Mesothelial cell of epicardium (in vitro differentiated cells): Measurements from ENCODE around the gene LRRC42. TPM values are rescaled to one million over a fixed set of nuclear protein-coding genes. Genes with fewer than 3 reads are reported as not detected.

Experiments
- DNase-seq, 2 experiments: peaks; one replicate each; pipeline ENCODE4 v3.0.0; 2021; ENCODE audit warnings: low spot score in 2 of 2; ENCODE audit not compliant: unreplicated experiment in 2 of 2
- H3K27ac Mint-ChIP-seq: 2 replicates; pipeline ENCODE4 v1.8.0; 2021; ENCODE audit warnings: mixed read lengths
- H3K27me3 Mint-ChIP-seq: 2 replicates; pipeline ENCODE4 v1.8.0; 2021; ENCODE audit warnings: low read depth, mixed read lengths
- H3K36me3 Mint-ChIP-seq: 2 replicates; pipeline ENCODE4 v1.8.0; 2021; ENCODE audit warnings: mixed read lengths
- H3K4me1 Mint-ChIP-seq: 2 replicates; pipeline ENCODE4 v1.8.0; 2021; ENCODE audit warnings: mixed read lengths
- H3K4me3 Mint-ChIP-seq: 2 replicates; pipeline ENCODE4 v1.8.0; 2021; ENCODE audit warnings: mild to moderate bottlenecking, moderate library complexity, mixed read lengths
- H3K9me3 Mint-ChIP-seq: 2 replicates; pipeline ENCODE4 v1.8.0; 2021; ENCODE audit warnings: mixed read lengths
- CTCF ChIP-seq: fragments of 200-600 bp; sonication (generic); IDR thresholded peaks from one replicate; pipeline ENCODE4 v1.5.0; 2021; ENCODE audit warnings: antibody characterized with exemption; ENCODE audit not compliant: unreplicated experiment
- total RNA-seq: library from RNA; stranded (reverse); gene quantifications from 3 replicates; pipeline ENCODE4 v1.2.1, GENCODE V29; 2021

LRRC42 gene
- total RNA-seq, 1 donor from 2014 or later = 43.2 TPM

- no peak for TF ChIP-seq CTCF
- no peaks in the 10 kb centered on the region for H3K36me3 Mint-ChIP-seq
- no peak overlapping the region for H3K4me3 Mint-ChIP-seq
- H3K27ac Mint-ChIP-seq = no peak overlapping the region
- peaks cover 9% of the 10 kb centered on the region for H3K27me3 Mint-ChIP-seq
- DNase-seq = no peak
- H3K9me3 Mint-ChIP-seq = peaks cover 4% of the 10 kb centered on the region
- peaks cover 3% of the 10 kb centered on the region for H3K4me1 Mint-ChIP-seq
Measured at GRCh38 chr1:54009406-54009805, 63.3 kb downstream of the LRRC42 start.

- TF ChIP-seq CTCF = no peak
- no peak for DNase-seq
- Mint-ChIP-seq H3K9me3 (peaks cover 2% of the 10 kb centered on the region), H3K4me1 (peaks cover 3% of the 10 kb centered on the region), H3K27ac (no peak overlapping the region), H3K36me3 (no peaks in the 10 kb centered on the region), H3K4me3 (no peak overlapping the region), H3K27me3 (peaks cover 9% of the 10 kb centered on the region)
Measured at GRCh38 chr1:54010415-54011117, 64.4 kb downstream of the LRRC42 start.

GRCh38 chr1:54011316-54012007, 65.3 kb downstream of the LRRC42 start:
- Mint-ChIP-seq H3K9me3 (no peaks in the 10 kb centered on the region), H3K4me3 (no peak overlapping the region), H3K36me3 (no peaks in the 10 kb centered on the region), H3K27ac (no peak overlapping the region), H3K4me1 (peaks cover 9% of the 10 kb centered on the region), H3K27me3 (peaks cover 9% of the 10 kb centered on the region)
- TF ChIP-seq CTCF = no peak
- DNase-seq = no peak

- Mint-ChIP-seq H3K4me1 (peaks cover 9% of the 10 kb centered on the region), H3K4me3 (no peak overlapping the region), H3K27ac (no peak overlapping the region), H3K36me3 (no peaks in the 10 kb centered on the region), H3K27me3 (peaks cover 9% of the 10 kb centered on the region), H3K9me3 (no peaks in the 10 kb centered on the region)
- DNase-seq = no peak
- TF ChIP-seq CTCF = no peak
Measured at GRCh38 chr1:54012008-54012325, 65.8 kb downstream of the LRRC42 start.

GRCh38 chr1:54012863-54013262, 66.7 kb downstream of the LRRC42 start:
- Mint-ChIP-seq H3K27me3 (peaks cover 11% of the 10 kb centered on the region), H3K27ac (no peak overlapping the region), H3K4me3 (no peak overlapping the region), H3K4me1 (peaks cover 9% of the 10 kb centered on the region), H3K9me3 (no peaks in the 10 kb centered on the region), H3K36me3 (no peaks in the 10 kb centered on the region)
- DNase-seq = no peak
- TF ChIP-seq CTCF = no peak
